MM.1S (cell line): Measurements from ENCODE around the gene PXYLP1.

ENCODE experiments used
- DNase-seq: peaks from one replicate; pipeline ENCODE4 v3.0.0-alpha.2; 2015
- H2AFZ ChIP-seq: fragments of 300-600 bp; sonication (generic); 2 replicates; pipeline ENCODE4 v1.6.0; 2016; ENCODE audit warnings: antibody characterized with exemption, low read length
- H3F3A ChIP-seq: fragments of 300-600 bp; sonication (generic); 2 replicates; pipeline ENCODE4 v1.6.1; 2016; ENCODE audit warnings: mild to moderate bottlenecking, antibody characterized with exemption, low read length, moderate library complexity, mixed read lengths; ENCODE audit not compliant: insufficient read depth
- H3K27ac ChIP-seq: fragments of 300-600 bp; sonication (generic); 2 replicates; pipeline ENCODE4 v1.5.1; 2016; ENCODE audit warnings: mild to moderate bottlenecking, low read length
- H3K27me3 ChIP-seq: fragments of 300-600 bp; sonication (generic); replicated peaks from 2 replicates; pipeline ENCODE4 v1.6.0; 2016; ENCODE audit warnings: low read length; ENCODE audit not compliant: insufficient read depth
- H3K36me3 ChIP-seq: fragments of 300-600 bp; sonication (generic); replicated peaks from 2 replicates; pipeline ENCODE4 v1.6.1; 2016; ENCODE audit warnings: mild to moderate bottlenecking, low read length, mixed read lengths; ENCODE audit not compliant: insufficient read depth
- H3K4me1 ChIP-seq: fragments of 300-600 bp; sonication (generic); 2 replicates; pipeline ENCODE4 v1.6.1; 2016; ENCODE audit warnings: low read length, mixed read lengths
- H3K4me2 ChIP-seq: fragments of 300-600 bp; sonication (generic); 2 replicates; pipeline ENCODE4 v1.6.0; 2016; ENCODE audit warnings: low read depth, low read length
- H3K4me3 ChIP-seq: fragments of 300-600 bp; sonication (generic); 2 replicates; pipeline ENCODE4 v1.5.1; 2016; ENCODE audit warnings: low read length, mixed read lengths
- H3K79me2 ChIP-seq: fragments of 300-600 bp; sonication (generic); 2 replicates; pipeline ENCODE4 v1.6.1; 2016; ENCODE audit warnings: mixed run types, low read length, mixed read lengths
- H3K9ac ChIP-seq: fragments of 300-600 bp; sonication (generic); 2 replicates; pipeline ENCODE4 v1.6.1; 2016; ENCODE audit warnings: low read length, mixed read lengths
- H3K9me2 ChIP-seq: fragments of 300-600 bp; sonication (generic); replicated peaks from 2 replicates; pipeline ENCODE4 v1.6.1; 2016; ENCODE audit warnings: mild to moderate bottlenecking, low read length, mixed read lengths; ENCODE audit not compliant: insufficient read depth
- H3K9me3 ChIP-seq: fragments of 300-600 bp; sonication (generic); replicated peaks from 2 replicates; pipeline ENCODE4 v1.6.1; 2016; ENCODE audit warnings: mild to moderate bottlenecking, low read length, mixed read lengths; ENCODE audit not compliant: insufficient read depth
- H4K20me1 ChIP-seq: fragments of 300-600 bp; sonication (generic); 2 replicates; pipeline ENCODE4 v1.6.1; 2016; ENCODE audit warnings: mild to moderate bottlenecking, low read length, moderate library complexity, mixed read lengths; ENCODE audit not compliant: insufficient read depth
- EZH2 ChIP-seq: fragments of 300-600 bp; sonication (generic); optimal IDR thresholded peaks from 2 replicates; pipeline ENCODE3; 2017; ENCODE audit warnings: low read depth, mild to moderate bottlenecking, antibody characterized with exemption, low read length, mixed read lengths
- EZH2phosphoT487 ChIP-seq: fragments of 300-600 bp; sonication (generic); IDR thresholded peaks from 2 replicates; pipeline ENCODE4 v1.6.1; 2018; ENCODE audit warnings: antibody characterized with exemption, low read length
- TF ChIP-seq, protein P1 (sequence below): fragments of 300-600 bp; sonication (generic); IDR thresholded peaks from 2 replicates; pipeline ENCODE4 v1.5.1; 2016; ENCODE audit warnings: antibody characterized with exemption, low read length, mixed read lengths

Gene PXYLP1

DNA sequence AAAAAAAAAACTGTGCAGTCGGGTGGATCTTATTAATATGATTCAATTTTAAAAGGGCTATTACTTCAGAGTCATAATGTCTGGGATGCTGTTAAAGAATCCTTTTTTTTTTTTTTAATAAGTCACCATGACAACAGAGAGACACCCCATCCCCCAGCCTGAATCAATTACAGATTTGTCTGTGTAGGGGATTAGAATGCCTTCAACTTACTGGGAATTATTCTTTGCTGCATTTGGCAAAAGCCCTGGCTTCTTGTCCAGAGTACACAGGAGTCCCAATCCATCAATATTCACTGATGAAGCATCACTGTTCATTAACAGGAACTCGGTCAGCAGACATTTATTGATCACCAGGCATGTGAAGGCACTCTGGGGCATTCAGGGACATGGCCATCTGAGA, 12.7 kb upstream of the PXYLP1 start:
- Histone ChIP-seq H4K20me1 (no peaks in the 10 kb centered on the region), H3K9me3 (no peaks in the 10 kb centered on the region), H3K27me3 (no peaks in the 10 kb centered on the region), H3K27ac (no peak overlapping the region), H3K36me3 (no peaks in the 10 kb centered on the region), H3K79me2 (no peaks in the 10 kb centered on the region), H3K4me3 (no peak overlapping the region), H3K4me1 (no peaks in the 10 kb centered on the region), H3K4me2 (no peak overlapping the region), H3F3A (no peaks in the 10 kb centered on the region), H3K9ac (no peak overlapping the region), H2AFZ (no peak overlapping the region), H3K9me2 (no peaks in the 10 kb centered on the region)
- TF ChIP-seq, protein P1, sequence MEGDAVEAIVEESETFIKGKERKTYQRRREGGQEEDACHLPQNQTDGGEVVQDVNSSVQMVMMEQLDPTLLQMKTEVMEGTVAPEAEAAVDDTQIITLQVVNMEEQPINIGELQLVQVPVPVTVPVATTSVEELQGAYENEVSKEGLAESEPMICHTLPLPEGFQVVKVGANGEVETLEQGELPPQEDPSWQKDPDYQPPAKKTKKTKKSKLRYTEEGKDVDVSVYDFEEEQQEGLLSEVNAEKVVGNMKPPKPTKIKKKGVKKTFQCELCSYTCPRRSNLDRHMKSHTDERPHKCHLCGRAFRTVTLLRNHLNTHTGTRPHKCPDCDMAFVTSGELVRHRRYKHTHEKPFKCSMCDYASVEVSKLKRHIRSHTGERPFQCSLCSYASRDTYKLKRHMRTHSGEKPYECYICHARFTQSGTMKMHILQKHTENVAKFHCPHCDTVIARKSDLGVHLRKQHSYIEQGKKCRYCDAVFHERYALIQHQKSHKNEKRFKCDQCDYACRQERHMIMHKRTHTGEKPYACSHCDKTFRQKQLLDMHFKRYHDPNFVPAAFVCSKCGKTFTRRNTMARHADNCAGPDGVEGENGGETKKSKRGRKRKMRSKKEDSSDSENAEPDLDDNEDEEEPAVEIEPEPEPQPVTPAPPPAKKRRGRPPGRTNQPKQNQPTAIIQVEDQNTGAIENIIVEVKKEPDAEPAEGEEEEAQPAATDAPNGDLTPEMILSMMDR: no peak
- no peak for TF ChIP-seq EZH2phosphoT487
- no peak for TF ChIP-seq EZH2
- DNase-seq: no peak

GRCh38 chr3:141223673-141224166, 7.9 kb upstream of the PXYLP1 start:
- Histone ChIP-seq H3K27me3 (no peaks in the 10 kb centered on the region), H3K79me2 (no peaks in the 10 kb centered on the region)
- TF ChIP-seq EZH2phosphoT487 (no peak), EZH2 (no peak)
- TF ChIP-seq, protein P1: no peak

GRCh38 chr3:141225939-141226338, 5.7 kb upstream of the PXYLP1 start:
- TF ChIP-seq EZH2 (no peak), EZH2phosphoT487 (no peak)
- TF ChIP-seq, protein P1: no peak
- Histone ChIP-seq H3K9me2 (no peaks in the 10 kb centered on the region), H3K4me2 (no peak overlapping the region), H3K27me3 (no peaks in the 10 kb centered on the region), H3K9me3 (no peaks in the 10 kb centered on the region), H3K4me3 (no peak overlapping the region), H3K9ac (no peak overlapping the region), H3K27ac (no peak overlapping the region), H4K20me1 (no peaks in the 10 kb centered on the region), H3K79me2 (no peaks in the 10 kb centered on the region), H2AFZ (no peak overlapping the region), H3K36me3 (no peaks in the 10 kb centered on the region), H3K4me1 (peaks cover 20% of the 10 kb centered on the region), H3F3A (no peaks in the 10 kb centered on the region)
- DNase-seq: no peak

More at GRCh38 chr3:141223673-141224166, 7.9 kb upstream of the PXYLP1 start:
- H3K4me2 ChIP-seq: no peak overlapping the region
- no peaks in the 10 kb centered on the region for H3K36me3 ChIP-seq
- no peak overlapping the region for H3K9ac ChIP-seq
- no peaks in the 10 kb centered on the region for H4K20me1 ChIP-seq
- DNase-seq: no peak
- no peak overlapping the region for H3K27ac ChIP-seq
- H3K9me3 ChIP-seq: no peaks in the 10 kb centered on the region
- no peak overlapping the region for H2AFZ ChIP-seq
- no peak overlapping the region for H3K4me3 ChIP-seq
- no peaks in the 10 kb centered on the region for H3K9me2 ChIP-seq
- H3F3A ChIP-seq: no peaks in the 10 kb centered on the region
- H3K4me1 ChIP-seq: peaks cover 4% of the 10 kb centered on the region; the same call in 1 of the 2 replicates
